ENCODE results near the gene NUTM2A.
"Not testable (repeated sequence)": the region's sequence is repeated elsewhere in the genome, so short reads cannot be mapped to it uniquely, and the experiment has no call there.

NUTM2A gene

GRCh38 chr10:87280749-87281392 lies 55.6 kb downstream of the NUTM2A start:
- not testable (repeated sequence) for DNase-seq
